CD4-positive, alpha-beta T cell (primary cell): ENCODE measurements around the gene AK9. TPM values are rescaled to one million over a fixed set of nuclear protein-coding genes. Genes with fewer than 3 reads are reported as not detected.

Experiments
- ATAC-seq: fragments of 200-7000 bp; cut with Tn5 transposase; one replicate; pipeline ENCODE4 v1.10.0; 2022; ENCODE audit warnings: mild to moderate bottlenecking; ENCODE audit not compliant: poor library complexity
- CTCF ChIA-PET: fragments of 350-600 bp; sonication (Branson Sonifier 250); formaldehyde crosslinking; loops from one replicate; lab custom pipeline; 2021; ENCODE audit warnings: antibody characterized with exemption, inconsistent platforms; lab: Charles Lee
- POLR2A ChIA-PET: fragments of 350-600 bp; sonication (Branson Sonifier 250); formaldehyde crosslinking; loops from one replicate; lab custom pipeline; 2021; ENCODE audit warnings: antibody characterized with exemption, inconsistent platforms; lab: Charles Lee
- DNase-seq, 14 experiments: peaks; one replicate each; pipeline ENCODE4 v3.0.0-alpha.2; 2013 to 2020; ENCODE audit warnings: mixed read lengths in 2 of 14
- H3K27ac ChIP-seq, 2 donors: one replicate each; pipeline versions ENCODE4 v1.5.1 to v1.7.0; 2013; ENCODE audit warnings: low read length in 2 of 2, low read depth in 1 of 2, mild to moderate bottlenecking in 1 of 2
- H3K27me3 ChIP-seq, 2 experiments: 1 replicate in 1 of 2; 2 replicates in 1 of 2; pipeline versions ENCODE4 v1.6.1 to v1.7.0; 2013; ENCODE audit warnings: low read length in 2 of 2, control low read depth in 1 of 2, mild to moderate bottlenecking in 1 of 2, moderate library complexity in 1 of 2; ENCODE audit not compliant: insufficient read depth in 2 of 2, control insufficient read depth in 1 of 2
- H3K36me3 ChIP-seq: one replicate; pipeline ENCODE4 v1.6.1; 2013; ENCODE audit warnings: low read length, control low read depth; ENCODE audit not compliant: insufficient read depth
- H3K4me1 ChIP-seq: one replicate; pipeline ENCODE4 v1.6.1; 2013; ENCODE audit warnings: low read length, control low read depth; ENCODE audit not compliant: insufficient read depth
- H3K4me3 ChIP-seq: one replicate; pipeline ENCODE4 v1.5.1; 2013; ENCODE audit warnings: mild to moderate bottlenecking, low read length, moderate library complexity
- H3K9me3 ChIP-seq, 2 experiments: 1 replicate in 1 of 2; 2 replicates in 1 of 2; pipeline versions ENCODE4 v1.6.1 to v1.7.0; 2013; ENCODE audit warnings: low read length in 2 of 2, mild to moderate bottlenecking in 2 of 2, control low read depth in 1 of 2, moderate library complexity in 1 of 2; ENCODE audit not compliant: control insufficient read depth in 1 of 2, insufficient read depth in 1 of 2
- H3K27ac Mint-ChIP-seq: one replicate; pipeline ENCODE4 v1.8.0; 2020; ENCODE audit warnings: mixed read lengths
- H3K27me3 Mint-ChIP-seq: one replicate; pipeline ENCODE4 v1.8.0; 2021; ENCODE audit warnings: mixed read lengths
- H3K36me3 Mint-ChIP-seq: one replicate; pipeline ENCODE4 v1.8.0; 2021; ENCODE audit warnings: low read depth, mixed read lengths
- H3K4me1 Mint-ChIP-seq: one replicate; pipeline ENCODE4 v1.8.0; 2021; ENCODE audit warnings: low read depth, mixed read lengths
- H3K4me3 Mint-ChIP-seq: one replicate; pipeline ENCODE4 v1.8.0; 2020; ENCODE audit warnings: mild to moderate bottlenecking, mixed read lengths
- H3K9me3 Mint-ChIP-seq: one replicate; pipeline ENCODE4 v1.8.0; 2020; ENCODE audit warnings: mixed read lengths
- CTCF ChIP-seq: fragments of 200-600 bp; IDR thresholded peaks from one replicate; pipeline ENCODE4 v1.8.0; 2022; ENCODE audit warnings: antibody characterized with exemption, mild to moderate bottlenecking
- intact Hi-C, 2 experiments: fragments of 100-400 bp; cut with DNase I in 1 of 2; cut with micrococcal nuclease in 1 of 2; formaldehyde crosslinking; loops; one replicate each; pipeline versions ENCODE4 v1.15.1 to v1.9.0; 2023 to 2025; cut with DNase I, micrococcal nuclease
- total RNA-seq, 174 experiments: library from RNA in 2 of 174; stranded (reverse) in 2 of 174; gene quantifications; one replicate each; pipeline ENCODE4 v1.2.3 and lab custom pipeline; 2021 to 2026

The AK9 gene
- total RNA-seq, 2 experiments from 2014 or later = 5.3 to 6.6 TPM

- Mint-ChIP-seq H3K4me3 (peak overlapping the region; percentile 22), H3K4me1 (peaks cover 17% of the 10 kb centered on the region), H3K27me3 (no peaks in the 10 kb centered on the region), H3K9me3 (no peaks in the 10 kb centered on the region), H3K27ac (peak overlapping the region; percentile 38), H3K36me3 (no peaks in the 10 kb centered on the region)
- H3K4me1 ChIP-seq = peaks cover 24% of the 10 kb centered on the region
- CTCF ChIA-PET = interaction anchor here (0.6 to 1.8 kb wide), 6 partner anchors 18 to 548 kb away, joined by 3 to 5 read pairs (median 3); partner anchors contain the start of genes PPIL6 and SMPD2
- ATAC-seq = peak; percentile 98
- POLR2A ChIA-PET = interaction anchor here (0.7 to 2.0 kb wide), 10 partner anchors 9 to 397 kb away, joined by 3 to 18 read pairs (median 5); partner anchors contain the start of genes CD164, MICAL1, SESN1 and ZBTB24
- no peaks in the 10 kb centered on the region for H3K9me3 ChIP-seq
- H3K27ac ChIP-seq = peak overlapping the region in 1 of 2 donors; percentile 51
- intact Hi-C loops = no loop called here
- peak in 4 of 14 experiments; percentile 37 to 68 (median 57) for DNase-seq
- H3K36me3 ChIP-seq = no peaks in the 10 kb centered on the region
- TF ChIP-seq CTCF = no peak
- H3K27me3 ChIP-seq = no peaks in the 10 kb centered on the region
- no peak overlapping the region for H3K4me3 ChIP-seq
Observed at GRCh38 chr6:109491207-109491938, 199.6 kb downstream of the AK9 start.

- ATAC-seq = no peak
- DNase-seq = peak in 2 of 14 experiments; percentile 30 to 38
- Mint-ChIP-seq H3K27me3 (no peaks in the 10 kb centered on the region), H3K27ac (peak overlapping the region; percentile 38), H3K36me3 (no peaks in the 10 kb centered on the region), H3K4me1 (peaks cover 17% of the 10 kb centered on the region), H3K9me3 (no peaks in the 10 kb centered on the region), H3K4me3 (no peak overlapping the region)
- intact Hi-C loops = no loop called here
- ChIA-PET CTCF (interaction anchor here (1.0 to 1.8 kb wide), 3 partner anchors 18 to 50 kb away, joined by 3 to 5 read pairs (median 3); partner anchors contain the start of genes PPIL6 and SMPD2), POLR2A (interaction anchor here (0.7 to 2.0 kb wide), 9 partner anchors 8 to 108 kb away, joined by 3 to 18 read pairs (median 5); partner anchors contain the start of genes CD164, MICAL1 and ZBTB24)
- no peak for TF ChIP-seq CTCF
- Histone ChIP-seq H3K4me1 (peaks cover 20% of the 10 kb centered on the region), H3K27me3 (no peaks in the 10 kb centered on the region), H3K9me3 (no peaks in the 10 kb centered on the region), H3K27ac (peak overlapping the region in 1 of 2 donors; percentile 51), H3K36me3 (no peaks in the 10 kb centered on the region), H3K4me3 (no peak overlapping the region)
Observed at GRCh38 chr6:109490713-109491112, 200.3 kb downstream of the AK9 start.

- Mint-ChIP-seq H3K27me3 (no peaks in the 10 kb centered on the region), H3K36me3 (no peaks in the 10 kb centered on the region), H3K9me3 (no peaks in the 10 kb centered on the region), H3K4me1 (peaks cover 28% of the 10 kb centered on the region), H3K4me3 (no peak overlapping the region), H3K27ac (no peak overlapping the region)
- ChIA-PET CTCF (interaction anchor here (0.7 to 0.9 kb wide), 2 partner anchors 51 to 105 kb away, joined by 4 read pairs; no protein-coding TSS in a partner anchor), POLR2A (no interaction called here)
- Histone ChIP-seq H3K4me1 (peaks cover 20% of the 10 kb centered on the region), H3K36me3 (no peaks in the 10 kb centered on the region), H3K27ac (no peak overlapping the region), H3K4me3 (no peak overlapping the region), H3K27me3 (no peaks in the 10 kb centered on the region), H3K9me3 (no peaks in the 10 kb centered on the region)
- intact Hi-C loops = loop anchor here in 1 of 2 experiments (10.0 kb wide), 2 partner anchors 393 to 1773 kb away; partner anchors contain the start of genes CEP57L1 and SESN1
- TF ChIP-seq CTCF = no peak
- DNase-seq (no peak), ATAC-seq (no peak)
Observed at GRCh38 chr6:109488001-109488400, 203.0 kb downstream of the AK9 start.
